GM18951 (cell line): ENCODE data around the gene CPAMD8.

Experiments
- POLR2A ChIP-seq: IDR thresholded peaks from 4 replicates; pipeline ENCODE4 v1.6.1; 2011; ENCODE audit warnings: mild to moderate bottlenecking; ENCODE audit not compliant: insufficient read length, insufficient read depth; ENCODE audit errors: extremely low read depth
- in situ Hi-C: fragments of 300-500 bp; cut with MboI; formaldehyde crosslinking; loops from one replicate; pipeline ENCODE4 v1.12.0; 2022; ENCODE audit warnings: low sequenced_read_pairs, mixed read lengths, inconsistent platforms; ENCODE audit not compliant: unreplicated experiment

The CPAMD8 gene

DNA sequence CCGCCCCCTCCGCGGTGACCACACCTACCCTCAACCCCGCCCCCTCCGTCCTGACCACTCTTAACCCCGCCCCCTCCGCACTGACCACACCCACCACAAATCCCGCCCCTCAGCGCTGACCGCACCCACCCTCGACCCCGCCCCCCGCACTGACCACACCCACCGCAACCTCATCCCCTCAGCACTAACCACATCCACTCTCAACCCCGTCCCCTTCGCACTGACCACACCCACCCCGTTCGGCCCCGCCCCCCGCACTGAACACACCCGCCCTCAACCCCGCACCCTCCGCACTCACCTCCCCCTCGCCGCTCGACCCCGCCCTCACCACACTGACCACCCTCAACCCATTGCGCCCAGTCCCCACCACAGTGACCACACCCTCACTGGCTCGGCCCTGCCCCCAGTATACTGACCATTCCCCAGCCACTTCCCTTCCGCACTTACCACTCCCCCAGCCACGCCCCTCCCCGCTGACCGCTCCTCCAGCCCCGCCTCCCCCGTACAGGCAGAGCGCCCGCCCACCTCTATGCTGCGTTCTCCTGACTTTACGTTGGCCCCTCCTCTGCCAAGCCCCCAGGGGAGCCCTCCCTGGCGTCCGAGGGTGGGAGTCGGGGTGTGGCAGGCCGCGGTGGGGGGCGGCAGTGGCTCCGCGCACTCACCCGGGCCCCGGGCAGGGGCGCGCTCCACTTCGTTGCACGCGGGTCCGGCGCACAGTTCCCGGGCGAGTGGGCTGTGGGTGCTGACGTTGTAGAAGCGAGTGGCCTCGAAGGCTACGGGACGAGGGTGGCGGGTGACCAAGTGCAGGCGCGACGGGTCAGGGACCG lies 129.4 kb downstream of the CPAMD8 start:
- TF ChIP-seq POLR2A: no peak
- in situ Hi-C loops: no loop called here

DNA sequence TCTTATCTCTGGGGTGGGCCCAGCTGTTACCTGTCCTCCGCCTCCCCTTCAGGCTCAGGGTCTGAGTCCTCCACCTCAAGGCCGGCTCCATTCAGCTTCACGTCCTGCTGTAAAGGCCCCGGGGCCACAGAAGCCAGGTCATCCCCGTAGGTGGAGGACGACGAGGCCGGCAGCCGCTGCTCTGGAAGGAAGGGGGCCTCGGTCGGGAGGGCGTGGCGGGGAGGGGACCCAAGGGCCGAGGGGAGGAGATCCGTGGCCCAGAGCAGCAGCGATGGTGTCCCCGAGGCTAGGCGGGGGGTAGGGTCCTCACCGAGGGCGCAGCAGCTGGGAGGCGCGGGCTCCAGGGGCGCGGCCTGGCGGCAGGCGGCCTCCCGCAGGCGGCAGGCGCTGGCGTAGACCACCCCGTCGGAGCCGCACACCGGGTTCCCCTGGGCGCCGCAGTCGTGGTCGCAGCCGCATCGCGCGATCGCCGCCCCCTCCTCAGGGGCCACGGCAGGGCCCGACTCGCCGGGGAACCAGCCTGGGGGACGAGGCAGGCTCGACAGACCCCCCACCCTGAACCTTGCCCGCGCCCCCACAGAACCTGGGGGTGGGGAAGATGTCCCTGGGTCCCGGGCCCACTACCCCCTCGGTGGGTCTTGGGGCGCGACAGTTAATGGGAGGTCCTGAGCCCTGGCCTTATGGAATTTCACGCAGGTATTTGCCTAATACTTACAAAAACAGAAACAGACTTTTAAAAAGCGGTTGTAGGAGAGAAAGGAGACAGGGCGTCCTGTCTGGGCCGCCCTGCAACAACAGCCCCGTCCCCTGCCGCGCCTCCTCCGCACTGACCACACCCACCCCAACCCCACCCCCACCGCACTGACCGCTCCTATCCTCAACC lies 130.2 kb downstream of the CPAMD8 start:
- in situ Hi-C loops: no loop called here
- TF ChIP-seq POLR2A: no peak

GRCh38 chr19:16895467-16896145 lies 131.0 kb downstream of the CPAMD8 start:
- no peak for TF ChIP-seq POLR2A
- in situ Hi-C loops: no loop called here

DNA sequence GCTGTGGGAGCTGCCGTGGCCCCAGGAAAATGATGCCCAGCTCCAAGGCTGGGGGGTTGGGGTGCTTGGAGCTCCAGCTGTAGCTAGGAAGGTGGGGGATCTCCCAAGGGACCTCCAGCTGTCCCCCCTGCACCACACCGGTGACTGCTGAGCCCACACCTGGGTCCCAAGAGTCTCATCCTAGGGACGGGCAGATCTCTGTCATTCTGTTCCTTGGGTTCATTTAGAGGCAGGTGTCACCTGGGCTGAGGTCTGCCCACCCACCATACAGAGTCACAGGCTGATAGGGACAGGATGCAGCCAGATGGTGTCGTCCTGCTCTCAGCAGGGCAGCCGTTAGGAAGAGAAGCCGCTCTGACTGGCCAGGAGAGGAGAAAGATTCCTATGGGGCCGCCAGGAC lies 132.5 kb downstream of the CPAMD8 start:
- in situ Hi-C loops: no loop called here

DNA sequence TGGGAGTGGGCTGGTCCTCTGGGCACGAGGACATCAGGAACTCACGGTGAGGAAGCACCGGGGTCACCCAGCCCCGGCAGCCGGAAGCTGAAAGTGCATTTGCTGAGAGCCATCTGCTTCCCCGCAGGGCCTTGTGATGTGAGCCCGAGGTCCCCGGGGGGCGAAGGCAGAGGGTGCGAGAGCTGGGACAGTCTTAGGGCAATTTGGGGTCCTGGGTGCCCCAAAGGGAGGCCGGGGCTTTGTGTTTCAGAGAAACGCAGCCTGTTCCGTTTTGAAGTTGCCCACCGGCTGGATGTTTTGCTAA lies 133.0 kb downstream of the CPAMD8 start:
- TF ChIP-seq POLR2A: peak; percentile 31
- in situ Hi-C loops: no loop called here

More for the DNA sequence above, 132.5 kb downstream of the CPAMD8 start:
- no peak for TF ChIP-seq POLR2A

DNA sequence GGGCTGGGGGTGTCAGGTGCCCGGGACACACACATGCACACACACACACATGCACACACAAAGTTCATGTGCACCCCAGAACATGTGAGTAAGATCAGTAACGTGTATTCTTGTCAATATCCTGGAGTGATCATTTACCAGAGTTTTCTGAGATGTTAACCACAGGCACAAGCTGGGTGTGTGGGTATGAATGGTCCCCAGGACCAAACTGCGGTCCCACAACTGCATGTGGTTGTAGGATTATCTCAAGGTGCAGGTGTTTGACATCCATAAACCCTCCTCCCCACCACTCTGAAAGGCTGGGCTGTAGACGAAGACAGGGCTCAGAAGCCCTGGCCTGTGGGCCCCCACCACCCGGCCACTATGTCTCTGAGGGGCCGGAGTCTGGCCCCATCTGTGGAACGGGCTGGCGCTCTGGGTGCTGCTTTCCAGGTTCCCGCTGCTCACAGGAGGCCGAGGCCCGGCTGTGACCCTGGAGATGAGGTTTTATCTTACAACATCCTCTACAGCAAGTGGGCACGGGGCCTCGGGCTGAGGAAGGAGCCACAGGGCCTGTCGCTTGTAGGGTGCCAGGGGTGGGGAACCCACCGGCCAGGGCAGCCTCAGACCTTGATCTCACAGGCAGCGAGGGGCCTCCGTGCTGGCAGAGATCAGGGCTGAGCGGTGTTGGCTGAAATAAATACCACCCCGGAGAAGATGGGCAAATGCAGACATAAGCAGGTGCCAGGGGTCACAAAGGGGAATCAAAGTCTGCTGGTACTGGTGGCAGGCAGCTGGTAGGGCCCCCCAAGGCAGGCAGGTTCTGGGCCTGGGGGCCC lies 133.5 kb downstream of the CPAMD8 start:
- peak; percentile 4 for TF ChIP-seq POLR2A
- in situ Hi-C loops: no loop called here

- in situ Hi-C loops: no loop called here
- TF ChIP-seq POLR2A: no peak
These were observed 134.2 kb downstream of the CPAMD8 start for GRCh38 chr19:16892436-16892835.

DNA sequence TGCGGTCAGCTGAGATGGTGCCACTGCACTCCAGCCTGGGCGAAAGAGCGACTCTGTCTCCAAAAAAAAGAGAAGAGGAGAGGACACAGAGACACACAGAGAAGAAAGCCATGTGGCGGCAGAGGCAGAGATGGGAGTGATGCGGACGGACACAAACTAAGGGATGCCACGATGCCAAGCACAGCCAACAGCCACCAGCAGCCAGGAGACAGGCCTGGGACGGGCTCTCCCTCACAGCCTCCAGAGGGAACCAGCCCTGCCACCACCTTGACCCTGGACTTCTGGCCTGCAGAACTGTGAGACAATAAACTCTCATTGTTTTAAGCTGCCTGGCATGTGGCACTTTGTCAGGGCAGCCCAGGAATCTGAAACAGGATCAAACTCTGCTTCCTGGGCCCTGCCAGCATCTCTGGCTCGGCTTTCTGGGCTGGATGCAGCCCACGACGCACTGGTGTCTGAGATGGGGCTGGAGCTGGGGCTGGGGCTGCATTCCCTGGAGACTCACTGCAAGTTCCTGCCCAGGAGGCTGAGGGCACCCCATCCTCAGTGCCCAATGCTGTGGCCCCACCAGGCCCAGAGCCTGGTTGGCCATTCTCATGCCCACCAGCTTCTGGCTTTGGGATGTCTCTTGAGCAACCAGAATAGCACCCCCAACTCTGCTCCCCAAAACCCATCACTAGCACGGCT lies 134.8 kb downstream of the CPAMD8 start:
- in situ Hi-C loops: no loop called here
- TF ChIP-seq POLR2A: no peak

GRCh38 chr19:16890461-16891184 lies 136.0 kb downstream of the CPAMD8 start:
- in situ Hi-C loops: no loop called here
- no peak for TF ChIP-seq POLR2A

DNA sequence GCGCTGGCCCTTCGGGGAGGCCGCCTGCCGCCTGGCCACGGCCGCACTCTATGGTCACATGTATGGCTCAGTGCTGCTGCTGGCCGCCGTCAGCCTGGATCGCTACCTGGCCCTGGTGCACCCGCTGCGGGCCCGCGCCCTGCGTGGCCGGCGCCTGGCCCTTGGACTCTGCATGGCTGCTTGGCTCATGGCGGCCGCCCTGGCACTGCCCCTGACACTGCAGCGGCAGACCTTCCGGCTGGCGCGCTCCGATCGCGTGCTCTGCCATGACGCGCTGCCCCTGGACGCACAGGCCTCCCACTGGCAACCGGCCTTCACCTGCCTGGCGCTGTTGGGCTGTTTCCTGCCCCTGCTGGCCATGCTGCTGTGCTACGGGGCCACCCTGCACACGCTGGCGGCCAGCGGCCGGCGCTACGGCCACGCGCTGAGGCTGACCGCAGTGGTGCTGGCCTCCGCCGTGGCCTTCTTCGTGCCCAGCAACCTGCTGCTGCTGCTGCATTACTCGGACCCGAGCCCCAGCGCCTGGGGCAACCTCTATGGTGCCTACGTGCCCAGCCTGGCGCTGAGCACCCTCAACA lies 136.6 kb downstream of the CPAMD8 start:
- in situ Hi-C loops: no loop called here
- no peak for TF ChIP-seq POLR2A

GRCh38 chr19:16889366-16889882 lies 137.2 kb downstream of the CPAMD8 start:
- no peak for TF ChIP-seq POLR2A
- in situ Hi-C loops: no loop called here
